ENCODE results near the gene PYGB. TPM values are rescaled to one million over a fixed set of nuclear protein-coding genes. Genes with fewer than 3 reads are reported as not detected.

The PYGB gene
- total RNA-seq, 6 donors from 2014 or later, result 59.4 to 128 (median 98.4) TPM

DNA sequence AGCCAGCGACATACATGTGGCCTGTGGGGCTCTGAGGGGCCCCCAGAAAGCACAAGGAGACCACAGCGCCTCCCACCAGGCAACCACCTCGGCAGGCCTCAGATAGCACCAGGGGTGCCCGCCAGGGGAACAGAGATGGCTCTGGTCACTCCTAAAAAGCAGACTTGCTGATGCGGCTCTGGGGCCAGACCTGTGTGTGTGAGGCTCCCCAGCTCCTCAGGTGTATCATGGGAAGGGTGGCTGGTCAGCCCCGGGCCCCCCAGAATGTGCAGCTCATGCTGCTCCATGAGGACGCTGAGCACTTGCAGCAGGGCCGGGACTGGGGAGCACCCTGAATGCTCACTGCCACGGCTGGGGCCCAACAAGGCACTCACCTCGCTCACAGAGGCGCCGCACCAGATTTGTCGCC is 60.2 kb downstream of the PYGB start:
- Histone ChIP-seq H3K4me3 (no peak overlapping the region), H3K27me3 (no peaks in the 10 kb centered on the region), H3K4me1 (peaks cover 14 to 25% (median 17%) of the 10 kb centered on the region in 4 donors), H3K27ac (peak overlapping the region in 2 of 4 donors; percentile 75 to 81), H3K36me3 (peaks cover 0 to 33% (median 11%) of the 10 kb centered on the region in 4 donors), H3K9me3 (no peaks in the 10 kb centered on the region)
- WGBS, 2 donors, result 91 to 93% methylated on average over 8 to 13 of the region's 13 CpGs
- DNase-seq (no peak), ATAC-seq (ENCODE audit: low FRiP score in 2 of 2) (no peak)
- TF ChIP-seq POLR2A (IDR thresholded peaks at IDR 0.05) (no peak), EP300 (IDR thresholded peaks at IDR 0.05) (no peak), POLR2AphosphoS5 (IDR thresholded peaks at IDR 0.05) (no peak)
- TF ChIP-seq, protein P1, sequence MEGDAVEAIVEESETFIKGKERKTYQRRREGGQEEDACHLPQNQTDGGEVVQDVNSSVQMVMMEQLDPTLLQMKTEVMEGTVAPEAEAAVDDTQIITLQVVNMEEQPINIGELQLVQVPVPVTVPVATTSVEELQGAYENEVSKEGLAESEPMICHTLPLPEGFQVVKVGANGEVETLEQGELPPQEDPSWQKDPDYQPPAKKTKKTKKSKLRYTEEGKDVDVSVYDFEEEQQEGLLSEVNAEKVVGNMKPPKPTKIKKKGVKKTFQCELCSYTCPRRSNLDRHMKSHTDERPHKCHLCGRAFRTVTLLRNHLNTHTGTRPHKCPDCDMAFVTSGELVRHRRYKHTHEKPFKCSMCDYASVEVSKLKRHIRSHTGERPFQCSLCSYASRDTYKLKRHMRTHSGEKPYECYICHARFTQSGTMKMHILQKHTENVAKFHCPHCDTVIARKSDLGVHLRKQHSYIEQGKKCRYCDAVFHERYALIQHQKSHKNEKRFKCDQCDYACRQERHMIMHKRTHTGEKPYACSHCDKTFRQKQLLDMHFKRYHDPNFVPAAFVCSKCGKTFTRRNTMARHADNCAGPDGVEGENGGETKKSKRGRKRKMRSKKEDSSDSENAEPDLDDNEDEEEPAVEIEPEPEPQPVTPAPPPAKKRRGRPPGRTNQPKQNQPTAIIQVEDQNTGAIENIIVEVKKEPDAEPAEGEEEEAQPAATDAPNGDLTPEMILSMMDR (IDR thresholded peaks at IDR 0.05), result no peak

DNA sequence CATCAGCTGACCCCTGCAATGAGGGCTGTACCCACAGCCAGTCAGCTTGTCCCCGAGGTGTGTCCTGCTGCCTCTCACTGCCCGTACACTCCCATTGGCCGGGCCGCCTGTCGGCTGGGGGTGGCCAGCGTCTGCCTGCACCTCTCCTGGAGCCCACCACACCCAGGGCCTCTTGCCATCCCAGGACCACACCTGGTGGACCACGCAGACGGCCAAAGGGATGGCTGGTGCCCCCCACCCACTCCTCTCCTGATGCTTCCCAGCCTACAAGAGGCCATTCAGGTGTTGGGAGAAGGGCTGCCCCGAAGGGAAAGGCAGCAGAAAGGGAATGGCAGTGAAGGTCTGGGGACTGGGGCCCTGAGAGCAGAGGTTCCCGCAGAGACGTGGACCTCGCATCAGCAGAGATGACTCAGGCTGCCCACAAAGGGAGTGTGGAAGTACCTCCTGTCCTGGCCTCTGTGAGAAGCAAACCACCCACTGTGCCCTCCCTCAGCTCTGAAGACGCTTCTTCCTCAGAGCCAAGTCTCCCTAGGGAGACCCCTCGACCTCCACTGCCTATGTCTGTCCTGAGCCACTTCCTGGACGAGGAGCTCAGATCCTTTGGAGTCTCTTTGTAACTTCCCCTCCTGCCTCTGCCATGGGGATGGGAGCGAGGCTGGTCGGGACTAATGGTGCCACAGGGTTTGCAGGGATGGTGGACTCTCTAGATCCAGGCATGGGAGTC is 60.9 kb downstream of the PYGB start:
- DNase-seq (peak; percentile 48 to 75), ATAC-seq (ENCODE audit: low FRiP score in 2 of 2) (peak; percentile 1 to 4)
- peaks cover 0 to 27% (median 7%) of the 10 kb centered on the region in 4 donors for H3K36me3 ChIP-seq
- TF ChIP-seq, protein P1 (IDR thresholded peaks at IDR 0.05), result no peak
- TF ChIP-seq POLR2A (IDR thresholded peaks at IDR 0.05) (peak in 1 of 4 donors; percentile 18), POLR2AphosphoS5 (IDR thresholded peaks at IDR 0.05) (no peak)
- H3K27me3 ChIP-seq, result no peaks in the 10 kb centered on the region
- H3K4me3 ChIP-seq, result no peak overlapping the region
- H3K4me1 ChIP-seq, result peaks cover 14 to 25% (median 17%) of the 10 kb centered on the region in 4 donors
- 84 to 95% methylated on average over 12 to 17 of the region's 17 CpGs for WGBS, 2 donors
- H3K9me3 ChIP-seq, result no peaks in the 10 kb centered on the region
- peak overlapping the region; percentile 20 to 81 (median 58) for H3K27ac ChIP-seq

DNA sequence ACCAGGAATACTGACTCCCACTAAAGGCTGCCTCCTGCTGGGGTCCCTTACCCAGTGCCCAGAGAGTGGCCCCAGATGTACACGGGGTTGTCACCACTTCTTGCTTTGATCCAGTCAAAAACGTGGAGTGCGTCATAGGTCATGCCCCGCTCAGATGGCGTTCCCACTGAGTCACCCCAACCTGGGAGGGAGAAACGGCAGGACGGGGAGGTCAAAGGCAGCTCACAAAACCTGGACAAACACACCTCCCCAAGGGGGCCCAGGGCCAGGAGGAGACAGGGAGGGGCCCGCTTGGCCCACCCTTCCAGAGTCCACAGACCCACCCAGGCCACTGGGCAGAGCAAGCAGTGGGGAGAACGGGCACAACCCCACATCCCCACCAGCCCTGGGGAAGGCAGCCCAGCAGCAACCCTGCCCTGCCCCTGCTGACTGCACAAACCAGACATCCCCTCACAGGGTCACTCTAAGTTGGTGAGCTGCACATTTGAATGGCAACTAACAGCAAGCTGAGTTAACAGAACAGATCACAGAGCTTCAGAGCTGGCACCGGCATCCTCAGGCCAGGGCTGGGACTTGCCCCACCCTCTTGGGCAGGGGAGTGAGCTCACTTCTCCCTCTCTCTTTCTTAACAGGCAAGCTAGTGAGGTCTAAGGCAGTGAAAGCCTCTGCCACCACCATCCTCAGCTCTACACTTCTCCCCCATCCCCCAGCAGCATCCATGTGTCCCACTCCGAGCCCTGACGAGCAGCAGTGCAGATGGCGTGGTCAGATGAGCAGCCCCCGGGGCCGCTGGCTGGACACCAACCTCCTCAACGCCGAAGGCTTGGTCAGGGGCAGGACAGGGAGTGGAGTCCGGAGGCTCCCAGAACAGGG is 61.7 kb downstream of the PYGB start:
- 89 to 93% methylated on average over 7 to 17 of the region's 18 CpGs for WGBS, 2 donors

DNA sequence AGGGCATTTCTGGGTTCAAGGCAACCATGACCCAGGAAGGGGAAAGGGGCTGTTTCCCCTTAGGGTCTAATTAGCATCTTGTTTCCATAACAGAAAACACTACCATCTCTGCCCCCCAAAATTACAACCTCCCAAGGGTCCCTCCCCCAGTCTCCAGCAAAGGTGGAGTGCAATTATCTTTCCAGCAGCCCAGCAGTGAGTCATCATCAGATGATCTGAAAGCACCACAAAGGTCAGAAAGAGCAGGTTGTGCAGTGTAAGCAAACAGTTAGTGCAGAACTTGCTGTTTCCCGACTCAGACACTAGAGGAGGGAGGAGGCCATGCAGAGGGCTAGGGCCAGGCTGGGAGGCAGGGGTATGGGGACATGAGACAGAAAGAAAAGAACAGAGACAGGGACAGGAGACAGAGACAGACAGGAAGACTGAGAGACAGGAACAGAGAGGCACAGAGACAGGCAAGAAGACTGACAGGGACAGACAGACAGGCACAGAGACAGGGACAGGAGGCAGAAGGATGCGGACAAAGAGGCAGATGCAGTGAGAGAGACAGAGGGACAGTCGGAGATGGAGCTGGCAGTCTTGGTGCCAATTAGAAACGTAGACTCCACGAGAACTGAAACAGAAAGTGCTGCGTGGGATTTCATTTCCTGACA is 62.5 kb downstream of the PYGB start:
- peak; percentile 85 to 91 for ATAC-seq (ENCODE audit: low FRiP score in 2 of 2)
- 23 to 26% methylated on average over 6 of the region's 6 CpGs for WGBS, 2 donors
- no peaks in the 10 kb centered on the region for H3K27me3 ChIP-seq
- H3K4me3 ChIP-seq, result peak overlapping the region in 2 of 4 donors; percentile 13 to 15
- peak; percentile 42 to 56 for TF ChIP-seq POLR2AphosphoS5 (IDR thresholded peaks at IDR 0.05)
- peak in 1 of 4 donors; percentile 78 for TF ChIP-seq EP300 (IDR thresholded peaks at IDR 0.05)
- TF ChIP-seq, protein P1 (IDR thresholded peaks at IDR 0.05), result peak in 4 of 6 experiments; percentile 38 to 54 (median 49)
- TF ChIP-seq POLR2A (IDR thresholded peaks at IDR 0.05), result peak in 1 of 4 donors; percentile 47
- H3K36me3 ChIP-seq, result peaks cover 0 to 20% (median 7%) of the 10 kb centered on the region in 4 donors
- H3K4me1 ChIP-seq, result peaks cover 14 to 25% (median 17%) of the 10 kb centered on the region in 4 donors
- no peaks in the 10 kb centered on the region for H3K9me3 ChIP-seq
- DNase-seq, result peak in 1 of 2 donors; percentile 64
- H3K27ac ChIP-seq, result peak overlapping the region; percentile 43 to 81 (median 70)

More for the DNA sequence above, 61.7 kb downstream of the PYGB start:
- peak overlapping the region; percentile 41 to 81 (median 59) for H3K27ac ChIP-seq
- H3K9me3 ChIP-seq, result no peaks in the 10 kb centered on the region
- H3K4me3 ChIP-seq, result peak overlapping the region in 1 of 4 donors; percentile 15
- peak; percentile 73 to 82 for ATAC-seq (ENCODE audit: low FRiP score in 2 of 2)
- H3K36me3 ChIP-seq, result peaks cover 0 to 20% (median 7%) of the 10 kb centered on the region in 4 donors
- H3K4me1 ChIP-seq, result peaks cover 14 to 25% (median 17%) of the 10 kb centered on the region in 4 donors
- TF ChIP-seq POLR2AphosphoS5 (IDR thresholded peaks at IDR 0.05), result no peak
- TF ChIP-seq POLR2A (IDR thresholded peaks at IDR 0.05), result peak in 1 of 4 donors; percentile 37
- H3K27me3 ChIP-seq, result no peaks in the 10 kb centered on the region
- peak in 1 of 2 donors; percentile 52 for DNase-seq
